ENCODE measurements around the gene DNAJC1.
"Not testable (repeated sequence)": the region's sequence is repeated elsewhere in the genome, so short reads cannot be mapped to it uniquely, and the experiment has no call there.

DNA sequence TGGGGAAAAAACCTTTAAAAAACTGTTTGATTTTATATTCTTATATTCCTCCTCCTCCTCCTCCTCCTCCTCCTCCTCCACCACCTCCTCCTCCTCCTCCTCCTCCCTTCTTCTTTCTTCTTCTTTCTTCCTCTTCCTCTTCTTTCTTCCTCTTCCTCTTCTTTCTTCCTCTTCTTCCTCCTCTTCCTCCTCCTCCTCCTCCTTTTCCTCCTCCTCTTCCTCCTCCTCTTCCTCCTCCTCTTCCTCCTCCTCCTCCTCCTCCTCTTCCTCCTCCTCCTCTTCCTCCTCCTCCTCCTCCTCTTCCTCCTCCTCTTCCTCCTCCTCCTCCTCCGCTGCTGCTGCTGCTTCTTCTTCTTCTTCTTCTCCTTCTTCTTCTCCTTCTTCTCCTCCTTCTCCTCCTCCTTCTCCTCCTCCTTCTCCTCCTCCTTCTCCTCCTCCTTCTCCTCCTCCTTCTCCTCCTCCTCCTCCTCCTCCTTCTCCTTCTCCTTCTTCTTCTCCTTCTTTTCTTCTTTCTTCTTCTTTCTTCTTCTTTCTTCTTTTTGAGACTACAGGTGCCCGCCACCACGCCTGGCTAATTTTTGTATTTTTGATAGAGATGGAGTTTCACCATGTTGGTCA is 286.0 kb downstream of the DNAJC1 start:
- TF ChIP-seq NR2F2 (IDR thresholded peaks at IDR 0.05); JUND (IDR thresholded peaks at IDR 0.05); RAD21 (IDR thresholded peaks at IDR 0.05); TAF1 (conservative IDR thresholded peaks at IDR 0.05); RXRA (IDR thresholded peaks at IDR 0.05); GABPA (IDR thresholded peaks at IDR 0.05 in 1 of 2, conservative IDR thresholded peaks at IDR 0.05 in 1 of 2); SP1 (IDR thresholded peaks at IDR 0.05); FOXA1 (IDR thresholded peaks at IDR 0.05): not testable (repeated sequence)
- TF ChIP-seq, protein P1, sequence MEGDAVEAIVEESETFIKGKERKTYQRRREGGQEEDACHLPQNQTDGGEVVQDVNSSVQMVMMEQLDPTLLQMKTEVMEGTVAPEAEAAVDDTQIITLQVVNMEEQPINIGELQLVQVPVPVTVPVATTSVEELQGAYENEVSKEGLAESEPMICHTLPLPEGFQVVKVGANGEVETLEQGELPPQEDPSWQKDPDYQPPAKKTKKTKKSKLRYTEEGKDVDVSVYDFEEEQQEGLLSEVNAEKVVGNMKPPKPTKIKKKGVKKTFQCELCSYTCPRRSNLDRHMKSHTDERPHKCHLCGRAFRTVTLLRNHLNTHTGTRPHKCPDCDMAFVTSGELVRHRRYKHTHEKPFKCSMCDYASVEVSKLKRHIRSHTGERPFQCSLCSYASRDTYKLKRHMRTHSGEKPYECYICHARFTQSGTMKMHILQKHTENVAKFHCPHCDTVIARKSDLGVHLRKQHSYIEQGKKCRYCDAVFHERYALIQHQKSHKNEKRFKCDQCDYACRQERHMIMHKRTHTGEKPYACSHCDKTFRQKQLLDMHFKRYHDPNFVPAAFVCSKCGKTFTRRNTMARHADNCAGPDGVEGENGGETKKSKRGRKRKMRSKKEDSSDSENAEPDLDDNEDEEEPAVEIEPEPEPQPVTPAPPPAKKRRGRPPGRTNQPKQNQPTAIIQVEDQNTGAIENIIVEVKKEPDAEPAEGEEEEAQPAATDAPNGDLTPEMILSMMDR (IDR thresholded peaks at IDR 0.05; ENCODE audit: low read depth, low read length, missing input control): not testable (repeated sequence)
- TF ChIP-seq, protein P2, sequence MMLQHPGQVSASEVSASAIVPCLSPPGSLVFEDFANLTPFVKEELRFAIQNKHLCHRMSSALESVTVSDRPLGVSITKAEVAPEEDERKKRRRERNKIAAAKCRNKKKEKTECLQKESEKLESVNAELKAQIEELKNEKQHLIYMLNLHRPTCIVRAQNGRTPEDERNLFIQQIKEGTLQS (IDR thresholded peaks at IDR 0.05): not testable (repeated sequence)
- TF ChIP-seq, protein P3, sequence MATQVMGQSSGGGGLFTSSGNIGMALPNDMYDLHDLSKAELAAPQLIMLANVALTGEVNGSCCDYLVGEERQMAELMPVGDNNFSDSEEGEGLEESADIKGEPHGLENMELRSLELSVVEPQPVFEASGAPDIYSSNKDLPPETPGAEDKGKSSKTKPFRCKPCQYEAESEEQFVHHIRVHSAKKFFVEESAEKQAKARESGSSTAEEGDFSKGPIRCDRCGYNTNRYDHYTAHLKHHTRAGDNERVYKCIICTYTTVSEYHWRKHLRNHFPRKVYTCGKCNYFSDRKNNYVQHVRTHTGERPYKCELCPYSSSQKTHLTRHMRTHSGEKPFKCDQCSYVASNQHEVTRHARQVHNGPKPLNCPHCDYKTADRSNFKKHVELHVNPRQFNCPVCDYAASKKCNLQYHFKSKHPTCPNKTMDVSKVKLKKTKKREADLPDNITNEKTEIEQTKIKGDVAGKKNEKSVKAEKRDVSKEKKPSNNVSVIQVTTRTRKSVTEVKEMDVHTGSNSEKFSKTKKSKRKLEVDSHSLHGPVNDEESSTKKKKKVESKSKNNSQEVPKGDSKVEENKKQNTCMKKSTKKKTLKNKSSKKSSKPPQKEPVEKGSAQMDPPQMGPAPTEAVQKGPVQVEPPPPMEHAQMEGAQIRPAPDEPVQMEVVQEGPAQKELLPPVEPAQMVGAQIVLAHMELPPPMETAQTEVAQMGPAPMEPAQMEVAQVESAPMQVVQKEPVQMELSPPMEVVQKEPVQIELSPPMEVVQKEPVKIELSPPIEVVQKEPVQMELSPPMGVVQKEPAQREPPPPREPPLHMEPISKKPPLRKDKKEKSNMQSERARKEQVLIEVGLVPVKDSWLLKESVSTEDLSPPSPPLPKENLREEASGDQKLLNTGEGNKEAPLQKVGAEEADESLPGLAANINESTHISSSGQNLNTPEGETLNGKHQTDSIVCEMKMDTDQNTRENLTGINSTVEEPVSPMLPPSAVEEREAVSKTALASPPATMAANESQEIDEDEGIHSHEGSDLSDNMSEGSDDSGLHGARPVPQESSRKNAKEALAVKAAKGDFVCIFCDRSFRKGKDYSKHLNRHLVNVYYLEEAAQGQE (IDR thresholded peaks at IDR 0.05): not testable (repeated sequence)
- TF ChIP-seq, protein P4, sequence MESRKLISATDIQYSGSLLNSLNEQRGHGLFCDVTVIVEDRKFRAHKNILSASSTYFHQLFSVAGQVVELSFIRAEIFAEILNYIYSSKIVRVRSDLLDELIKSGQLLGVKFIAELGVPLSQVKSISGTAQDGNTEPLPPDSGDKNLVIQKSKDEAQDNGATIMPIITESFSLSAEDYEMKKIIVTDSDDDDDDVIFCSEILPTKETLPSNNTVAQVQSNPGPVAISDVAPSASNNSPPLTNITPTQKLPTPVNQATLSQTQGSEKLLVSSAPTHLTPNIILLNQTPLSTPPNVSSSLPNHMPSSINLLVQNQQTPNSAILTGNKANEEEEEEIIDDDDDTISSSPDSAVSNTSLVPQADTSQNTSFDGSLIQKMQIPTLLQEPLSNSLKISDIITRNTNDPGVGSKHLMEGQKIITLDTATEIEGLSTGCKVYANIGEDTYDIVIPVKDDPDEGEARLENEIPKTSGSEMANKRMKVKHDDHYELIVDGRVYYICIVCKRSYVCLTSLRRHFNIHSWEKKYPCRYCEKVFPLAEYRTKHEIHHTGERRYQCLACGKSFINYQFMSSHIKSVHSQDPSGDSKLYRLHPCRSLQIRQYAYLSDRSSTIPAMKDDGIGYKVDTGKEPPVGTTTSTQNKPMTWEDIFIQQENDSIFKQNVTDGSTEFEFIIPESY (IDR thresholded peaks at IDR 0.05): not testable (repeated sequence)

Data from liver (tissue), 3 donors.